Esophagus muscularis mucosa (tissue), 4 donors: ENCODE measurements around the gene ATG13. TPM values are rescaled to one million over a fixed set of nuclear protein-coding genes. Genes with fewer than 3 reads are reported as not detected.

Source experiments
- DNase-seq: peaks from one replicate; pipeline ENCODE4 v3.0.0-alpha.2; 2017; ENCODE audit errors: extremely low spot score
- H3K27ac ChIP-seq, 4 donors: fragments of 200-600 bp; sonication (generic); replicated peaks in 1 of 4; 1 replicate in 3 of 4; 2 replicates in 1 of 4; pipeline ENCODE4 v1.5.1; 2016 to 2019; ENCODE audit warnings: mild to moderate bottlenecking in 1 of 4
- H3K27me3 ChIP-seq, 4 donors: fragments of 200-600 bp; sonication (generic); one replicate each; pipeline versions ENCODE4 v1.5.1 to v1.6.0; 2016 to 2019
- H3K36me3 ChIP-seq, 4 donors: fragments of 200-600 bp; sonication (generic); one replicate each; pipeline ENCODE4 v1.5.1; 2016 to 2019
- H3K4me1 ChIP-seq, 4 donors: fragments of 200-600 bp; sonication (generic); one replicate each; pipeline ENCODE4 v1.5.1; 2016 to 2019
- H3K4me3 ChIP-seq, 4 donors: fragments of 200-600 bp; sonication (generic); 1 replicate in 2 of 4; 2 replicates in 2 of 4; pipeline ENCODE4 v1.5.1; 2016 to 2019; ENCODE audit warnings: mild to moderate bottlenecking in 4 of 4, moderate library complexity in 1 of 4
- H3K9me3 ChIP-seq, 4 donors: fragments of 200-600 bp; sonication (generic); 1 replicate in 3 of 4; 2 replicates in 1 of 4; pipeline ENCODE4 v1.5.1; 2016 to 2019
- EP300 ChIP-seq: sonication (generic); formaldehyde crosslinking; IDR thresholded peaks from one replicate; pipeline ENCODE4 v1.6.1; 2017; ENCODE audit warnings: antibody characterized with exemption
- POLR2A ChIP-seq: fragments of 450-650 bp; IDR thresholded peaks from one replicate; pipeline ENCODE4 v1.6.1; 2017; ENCODE audit warnings: antibody characterized with exemption, moderate library complexity, mild to moderate bottlenecking, low read depth
- POLR2AphosphoS5 ChIP-seq, 2 donors: sonication (generic); formaldehyde crosslinking; IDR thresholded peaks; one replicate each; pipeline ENCODE4 v1.6.1; 2017; ENCODE audit warnings: antibody characterized with exemption in 2 of 2
- WGBS: methylation state at CpG from one replicate; pipeline ENCODE4 v1.1.5; 2018; 5-methylcytosine and 5-hydroxymethylcytosine counted together
- intact Hi-C: fragments of 100-400 bp; cut with DNase I; formaldehyde crosslinking; loops from one replicate; pipeline ENCODE4 v1.15.1; 2023
- total RNA-seq, 4 donors: library from RNA; depleted of rRNA; stranded (reverse); fragments of >200 nt; gene quantifications; one replicate each; pipeline versions ENCODE4 v1.1.0 to v1.2.1, GENCODE V29; 2016
- TF ChIP-seq, protein P1 (sequence below), 3 experiments: fragments of 200-600 bp in 2 of 3; fragments of 450-650 bp in 1 of 3; sonication (generic) in 2 of 3; IDR thresholded peaks; one replicate each; pipeline ENCODE4 v1.5.1; 2017 to 2019; ENCODE audit warnings: antibody characterized with exemption in 3 of 3, mild to moderate bottlenecking in 2 of 3, moderate library complexity in 1 of 3

ATG13 gene
- total RNA-seq, 4 donors from 2014 or later = 68.7 to 74.3 (median 72.1) TPM

DNA sequence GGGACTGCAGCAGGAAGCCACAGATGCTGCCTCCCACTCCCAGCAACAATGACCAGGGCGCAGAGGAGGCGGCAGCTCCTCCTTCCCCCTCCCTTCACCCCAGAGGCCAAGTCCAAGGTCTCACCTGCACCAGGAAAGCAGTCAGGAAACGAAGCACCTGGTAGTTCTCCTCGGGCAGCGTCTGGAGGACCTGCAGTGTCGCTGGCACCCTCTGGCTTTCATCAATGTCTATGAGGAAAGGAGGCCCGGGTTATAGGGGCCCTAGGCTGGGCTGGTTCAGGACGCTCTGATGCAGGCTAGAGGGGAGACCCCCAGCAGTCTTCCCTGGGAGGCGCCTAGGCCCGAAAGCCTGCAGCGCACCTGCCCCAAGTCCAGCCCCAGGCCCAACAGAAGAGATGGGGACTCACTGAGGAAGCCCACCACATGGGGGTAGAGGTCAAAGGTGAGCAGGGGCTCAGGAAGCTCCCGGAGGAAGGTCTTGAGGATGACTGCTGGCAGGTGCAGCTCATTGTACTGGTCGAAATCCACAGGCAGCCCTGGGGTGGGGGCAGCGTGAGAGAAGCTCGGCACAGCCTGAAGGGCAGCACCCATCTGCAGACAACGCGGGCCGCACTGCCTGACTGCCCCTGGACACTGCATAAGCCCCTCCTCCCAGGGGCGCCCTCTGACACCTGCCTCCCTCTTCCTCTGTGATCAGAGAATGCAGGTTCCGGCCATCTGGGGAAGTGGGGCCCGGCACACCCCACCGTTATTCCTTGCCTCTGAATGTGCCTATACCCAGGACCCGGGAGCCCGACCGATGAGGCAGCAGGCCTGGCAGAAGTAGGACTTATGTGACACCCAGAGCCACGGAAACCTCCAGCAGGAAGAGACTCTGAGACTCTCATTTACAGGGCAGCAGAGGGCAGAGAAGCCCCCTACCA, 62.1 kb downstream of the ATG13 start:
- TF ChIP-seq POLR2AphosphoS5 (IDR thresholded peaks at IDR 0.05) (no peak), POLR2A (no peak), EP300 (no peak)
- TF ChIP-seq, protein P1, sequence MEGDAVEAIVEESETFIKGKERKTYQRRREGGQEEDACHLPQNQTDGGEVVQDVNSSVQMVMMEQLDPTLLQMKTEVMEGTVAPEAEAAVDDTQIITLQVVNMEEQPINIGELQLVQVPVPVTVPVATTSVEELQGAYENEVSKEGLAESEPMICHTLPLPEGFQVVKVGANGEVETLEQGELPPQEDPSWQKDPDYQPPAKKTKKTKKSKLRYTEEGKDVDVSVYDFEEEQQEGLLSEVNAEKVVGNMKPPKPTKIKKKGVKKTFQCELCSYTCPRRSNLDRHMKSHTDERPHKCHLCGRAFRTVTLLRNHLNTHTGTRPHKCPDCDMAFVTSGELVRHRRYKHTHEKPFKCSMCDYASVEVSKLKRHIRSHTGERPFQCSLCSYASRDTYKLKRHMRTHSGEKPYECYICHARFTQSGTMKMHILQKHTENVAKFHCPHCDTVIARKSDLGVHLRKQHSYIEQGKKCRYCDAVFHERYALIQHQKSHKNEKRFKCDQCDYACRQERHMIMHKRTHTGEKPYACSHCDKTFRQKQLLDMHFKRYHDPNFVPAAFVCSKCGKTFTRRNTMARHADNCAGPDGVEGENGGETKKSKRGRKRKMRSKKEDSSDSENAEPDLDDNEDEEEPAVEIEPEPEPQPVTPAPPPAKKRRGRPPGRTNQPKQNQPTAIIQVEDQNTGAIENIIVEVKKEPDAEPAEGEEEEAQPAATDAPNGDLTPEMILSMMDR (IDR thresholded peaks at IDR 0.05) = no peak
- Histone ChIP-seq H3K4me1 (peaks cover 28 to 50% (median 42%) of the 10 kb centered on the region in 4 donors), H3K27me3 (no peaks in the 10 kb centered on the region), H3K9me3 (no peaks in the 10 kb centered on the region), H3K27ac (no peak overlapping the region), H3K36me3 (peaks cover 37 to 75% (median 59%) of the 10 kb centered on the region in 4 donors), H3K4me3 (no peak overlapping the region)
- DNase-seq = no peak
- 79% methylated on average over 21 of the region's 26 CpGs for WGBS
- intact Hi-C loops = no loop called here

DNA sequence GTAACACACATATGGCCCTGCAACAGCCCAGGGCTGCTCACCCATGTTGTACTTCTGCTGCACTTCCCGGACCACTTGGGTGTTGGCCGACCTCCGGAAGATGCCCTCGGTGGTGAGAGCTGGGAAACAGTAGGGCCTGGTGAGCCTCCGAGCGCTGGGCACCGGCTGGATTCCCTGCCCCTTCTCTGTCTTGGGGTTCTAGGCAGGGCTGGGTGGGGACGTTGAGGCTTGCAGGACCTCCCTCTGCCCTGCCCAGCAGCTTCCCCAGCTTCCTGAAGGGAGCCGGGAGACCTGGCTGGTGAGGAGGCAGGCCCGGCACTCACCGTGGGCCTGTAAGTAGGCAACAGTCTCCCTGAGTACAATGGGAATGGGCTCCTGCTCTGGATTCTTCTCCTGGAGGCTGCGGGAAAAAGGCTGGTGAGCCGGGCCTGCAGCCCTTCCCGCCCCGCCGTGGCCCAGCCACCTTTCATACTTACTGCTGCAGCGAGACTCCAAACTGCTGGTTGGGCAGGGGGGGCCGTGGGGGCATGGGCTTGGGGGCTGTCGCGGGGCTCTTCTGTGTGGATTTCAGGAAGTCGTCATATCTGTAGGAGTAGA, 62.9 kb downstream of the ATG13 start:
- WGBS = 90% methylated on average over 10 of the region's 21 CpGs
- TF ChIP-seq POLR2A = no peak
- TF ChIP-seq POLR2AphosphoS5 (IDR thresholded peaks at IDR 0.05) = no peak
- no peak for TF ChIP-seq EP300
- TF ChIP-seq, protein P1 (IDR thresholded peaks at IDR 0.05) = no peak
- Histone ChIP-seq H3K9me3 (no peaks in the 10 kb centered on the region), H3K27me3 (no peaks in the 10 kb centered on the region), H3K27ac (no peak overlapping the region), H3K4me3 (no peak overlapping the region), H3K4me1 (peaks cover 28 to 50% (median 40%) of the 10 kb centered on the region in 4 donors), H3K36me3 (peaks cover 37 to 77% (median 63%) of the 10 kb centered on the region in 4 donors)
- intact Hi-C loops = no loop called here
- DNase-seq = no peak

DNA sequence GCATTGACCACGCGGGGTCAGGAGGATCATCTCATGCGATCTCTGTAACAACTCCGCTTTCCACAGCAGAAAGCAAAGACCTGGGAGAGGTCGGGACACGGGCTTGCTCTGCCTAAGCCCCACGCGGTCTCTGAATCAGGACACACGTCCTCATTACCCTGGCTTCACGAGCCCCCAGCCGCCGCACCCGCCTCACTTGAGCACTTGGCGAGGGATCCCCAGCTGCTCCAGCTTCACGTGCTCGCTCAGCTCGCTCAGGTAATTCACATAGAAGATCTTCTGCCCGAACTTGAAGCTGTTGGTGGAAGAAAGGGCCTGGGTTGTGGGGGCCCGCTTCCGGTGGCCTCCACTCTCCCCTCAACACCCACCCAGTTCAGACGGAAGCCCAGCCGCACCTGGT, 63.5 kb downstream of the ATG13 start:
- H3K4me1 ChIP-seq = peaks cover 26 to 47% (median 35%) of the 10 kb centered on the region in 4 donors
- TF ChIP-seq POLR2AphosphoS5 (IDR thresholded peaks at IDR 0.05) (no peak), POLR2A (no peak), EP300 (no peak)
- TF ChIP-seq, protein P1 (IDR thresholded peaks at IDR 0.05) = no peak
- intact Hi-C loops = no loop called here
- H3K36me3 ChIP-seq = peaks cover 39 to 83% (median 69%) of the 10 kb centered on the region in 4 donors
- no peak for DNase-seq
- no peaks in the 10 kb centered on the region for H3K9me3 ChIP-seq
- no peak overlapping the region for H3K4me3 ChIP-seq
- H3K27me3 ChIP-seq = no peaks in the 10 kb centered on the region
- H3K27ac ChIP-seq = no peak overlapping the region
- 83% methylated on average over 8 of the region's 22 CpGs for WGBS

DNA sequence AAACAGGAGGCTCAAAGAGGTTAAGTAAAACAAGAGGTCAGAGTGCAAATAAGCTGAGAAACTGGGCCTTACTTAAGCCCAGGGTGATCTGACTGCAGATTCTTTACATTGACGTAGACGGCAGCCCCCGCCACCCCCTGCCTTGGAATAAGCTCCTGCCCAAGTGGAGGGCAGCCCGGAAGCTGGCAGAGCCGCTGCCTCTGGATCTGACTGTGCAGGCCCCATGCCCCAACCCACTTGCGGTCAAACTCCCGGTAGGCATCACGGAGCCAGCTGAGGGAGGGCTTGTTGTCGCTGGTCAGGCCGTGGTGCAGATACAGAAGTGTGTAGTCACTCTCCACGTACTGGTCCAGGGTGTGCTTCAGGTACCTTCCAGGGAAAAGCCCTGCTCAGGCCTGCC, 64.5 kb downstream of the ATG13 start:
- Histone ChIP-seq H3K27me3 (no peaks in the 10 kb centered on the region), H3K9me3 (no peaks in the 10 kb centered on the region), H3K27ac (no peak overlapping the region), H3K36me3 (peaks cover 43 to 89% (median 76%) of the 10 kb centered on the region in 4 donors), H3K4me3 (no peak overlapping the region), H3K4me1 (peaks cover 20 to 38% (median 28%) of the 10 kb centered on the region in 4 donors)
- no peak for DNase-seq
- intact Hi-C loops = no loop called here
- WGBS = 91% methylated on average over 7 of the region's 11 CpGs
- TF ChIP-seq EP300 (no peak), POLR2AphosphoS5 (IDR thresholded peaks at IDR 0.05) (no peak), POLR2A (no peak)
- TF ChIP-seq, protein P1 (IDR thresholded peaks at IDR 0.05) = no peak
